Suprapubic skin (tissue), 3 donors: Measurements from ENCODE around the gene L3MBTL2.

ENCODE experiments used
- CTCF ChIP-seq, 2 donors: fragments of 200-600 bp in 1 of 2; fragments of 450-650 bp in 1 of 2; sonication (generic) in 1 of 2; IDR thresholded peaks; one replicate each; pipeline ENCODE4 v1.5.1; 2016 to 2019; ENCODE audit warnings: antibody characterized with exemption in 2 of 2, mild to moderate bottlenecking in 1 of 2, moderate library complexity in 1 of 2
- POLR2AphosphoS5 ChIP-seq, 3 donors: sonication (generic); formaldehyde crosslinking; IDR thresholded peaks; one replicate each; pipeline ENCODE4 v1.6.1; 2017; ENCODE audit warnings: antibody characterized with exemption in 3 of 3

- TF ChIP-seq CTCF (IDR thresholded peaks at IDR 0.05) = no peak
- TF ChIP-seq POLR2AphosphoS5 (IDR thresholded peaks at IDR 0.05) = no peak
Observed at GRCh38 chr22:41245917-41246499, 40.9 kb downstream of the L3MBTL2 start.
